K562 (cell line): ENCODE results near the gene FAM20B. TPM values are rescaled to one million over a fixed set of nuclear protein-coding genes. Genes with fewer than 3 reads are reported as not detected.
A peak's percentile ranks its signal among the peaks of the same experiment; 100 is the strongest.

ENCODE experiments used
- ARID1B ChIP-seq: fragments of 450-650 bp; IDR thresholded peaks from 2 replicates; pipeline ENCODE4 v1.6.1; 2016; ENCODE audit warnings: antibody characterized with exemption, mild to moderate bottlenecking, inconsistent platforms
- BCLAF1 ChIP-seq, 2 experiments: fragments of 450-650 bp in 1 of 2; IDR thresholded peaks; 2 replicates each; pipeline ENCODE4 v1.6.1; 2011 to 2017; ENCODE audit warnings: low read depth in 2 of 2, antibody characterized with exemption in 1 of 2, borderline replicate concordance in 1 of 2, low read length in 1 of 2, mild to moderate bottlenecking in 1 of 2, mixed read lengths in 1 of 2; ENCODE audit not compliant: control insufficient read depth in 1 of 2
- EP300 ChIP-seq: IDR thresholded peaks from 2 replicates; pipeline ENCODE4 v1.6.1; 2012; ENCODE audit warnings: low read length, improper control_type of control experiment
- ETS1 ChIP-seq: conservative IDR thresholded peaks from 2 replicates; pipeline ENCODE4 v1.6.1; 2011; ENCODE audit warnings: low read depth, mild to moderate bottlenecking, low read length; ENCODE audit not compliant: control insufficient read depth
- GTF2F1 ChIP-seq: IDR thresholded peaks from 2 replicates; pipeline ENCODE4 v1.6.1; 2011; ENCODE audit warnings: low read depth, low read length, improper control_type of control experiment
- MECOM ChIP-seq: fragments of 250-450 bp; sonication (Bioruptor Pico); IDR thresholded peaks from 2 replicates; pipeline ENCODE4 v1.8.0; 2022; ENCODE audit warnings: inconsistent platforms
- MEF2D ChIP-seq: conservative IDR thresholded peaks from 2 replicates; pipeline ENCODE4 v1.6.1; 2016; ENCODE audit warnings: low read depth, missing genetic modification characterization, missing compliant biosample characterization
- SRSF1 ChIP-seq: fragments of 200-400 bp; formaldehyde crosslinking; IDR thresholded peaks from 2 replicates; pipeline ENCODE4 v1.6.1; 2017; ENCODE audit warnings: mild to moderate bottlenecking, low read depth, low read length, moderate library complexity
- SRSF7 ChIP-seq: fragments of 200-400 bp; formaldehyde crosslinking; optimal IDR thresholded peaks from 2 replicates; pipeline ENCODE3; 2017; ENCODE audit warnings: mild to moderate bottlenecking, low read depth, low read length
- TBP ChIP-seq: optimal IDR thresholded peaks from 2 replicates; pipeline ENCODE3; 2011; ENCODE audit warnings: low read depth, low read length, improper control_type of control experiment
- TEAD1 ChIP-seq, 2 experiments: fragments of 450-650 bp in 1 of 2; sonication (generic) in 1 of 2; formaldehyde crosslinking; IDR thresholded peaks; 2 replicates each; pipeline versions ENCODE4 v1.4.0 to v1.8.0; 2020 to 2022; ENCODE audit warnings: mild to moderate bottlenecking in 2 of 2, missing genetic modification reagents in 1 of 2
- TEAD4 ChIP-seq, 2 experiments: sonication (generic) in 1 of 2; formaldehyde crosslinking in 1 of 2; IDR thresholded peaks; 2 replicates each; pipeline versions ENCODE4 v1.6.1 to v1.8.0; 2012 to 2022; ENCODE audit warnings: borderline replicate concordance in 1 of 2, inconsistent platforms in 1 of 2, low read length in 1 of 2, mild to moderate bottlenecking in 1 of 2, missing genetic modification reagents in 1 of 2
- THRAP3 ChIP-seq: fragments of 450-650 bp; IDR thresholded peaks from 2 replicates; pipeline ENCODE4 v1.6.1; 2016; ENCODE audit warnings: mild to moderate bottlenecking, inconsistent platforms, borderline replicate concordance
- ZBTB17 ChIP-seq: fragments of 450-650 bp; formaldehyde crosslinking; IDR thresholded peaks from 2 replicates; pipeline ENCODE4 v1.4.0; 2020; ENCODE audit warnings: mild to moderate bottlenecking
- ZBTB5 ChIP-seq: fragments of 450-650 bp; IDR thresholded peaks from 2 replicates; pipeline ENCODE4 v1.6.1; 2017; ENCODE audit warnings: antibody characterized with exemption
- ZNF586 ChIP-seq: fragments of 450-650 bp; formaldehyde crosslinking; conservative IDR thresholded peaks from 2 replicates; pipeline ENCODE4 v1.4.0; 2020; ENCODE audit warnings: mild to moderate bottlenecking, moderate library complexity
- ZNF589 ChIP-seq: fragments of 200-800 bp; sonication (Bioruptor generic); IDR thresholded peaks from 2 replicates; pipeline ENCODE4 v1.6.1; 2016; ENCODE audit warnings: low read depth, missing genetic modification characterization, missing compliant biosample characterization
- polyA plus RNA-seq, 8 experiments: library from polyadenylated mRNA; depleted of rRNA in 4 of 8; stranded (reverse) in 5 of 8; unstranded in 3 of 8; fragments of >200 nt; fragmentation: Nextera tagmentation in 2 of 8; fragmentation: Illumina TruSeq in 1 of 8; extraction: Ambion mirVana in 2 of 8; extraction: Trizol in 1 of 8; gene quantifications; 2 replicates each; pipeline versions ENCODE4 v1.2.1 to v1.2.3, GENCODE V29; 2011 to 2014; ENCODE audit warnings: inconsistent platforms in 1 of 8, missing spikeins in 1 of 8
- total RNA-seq, 7 experiments: library from RNA; depleted of rRNA in 6 of 7; stranded (reverse); fragments of >200 nt in 6 of 7; fragmentation: Illumina TruSeq in 2 of 7; extraction: Trizol in 2 of 7; gene quantifications; 2 replicates each; pipeline versions ENCODE4 v1.2.1 to v1.2.3, GENCODE V29; 2011 to 2021; ENCODE audit warnings: low replicate concordance in 1 of 7
- TF ChIP-seq, protein P1 (sequence below): sonication (generic); IDR thresholded peaks from 2 replicates; pipeline ENCODE4 v1.6.1; 2016

The FAM20B gene
- total and polyA plus RNA-seq, 9 of the 15 experiments (the other 6 are each of a cell fraction or from before 2014, with no cell fraction given): 7.2 to 67.5 (median 42.9) TPM

DNA sequence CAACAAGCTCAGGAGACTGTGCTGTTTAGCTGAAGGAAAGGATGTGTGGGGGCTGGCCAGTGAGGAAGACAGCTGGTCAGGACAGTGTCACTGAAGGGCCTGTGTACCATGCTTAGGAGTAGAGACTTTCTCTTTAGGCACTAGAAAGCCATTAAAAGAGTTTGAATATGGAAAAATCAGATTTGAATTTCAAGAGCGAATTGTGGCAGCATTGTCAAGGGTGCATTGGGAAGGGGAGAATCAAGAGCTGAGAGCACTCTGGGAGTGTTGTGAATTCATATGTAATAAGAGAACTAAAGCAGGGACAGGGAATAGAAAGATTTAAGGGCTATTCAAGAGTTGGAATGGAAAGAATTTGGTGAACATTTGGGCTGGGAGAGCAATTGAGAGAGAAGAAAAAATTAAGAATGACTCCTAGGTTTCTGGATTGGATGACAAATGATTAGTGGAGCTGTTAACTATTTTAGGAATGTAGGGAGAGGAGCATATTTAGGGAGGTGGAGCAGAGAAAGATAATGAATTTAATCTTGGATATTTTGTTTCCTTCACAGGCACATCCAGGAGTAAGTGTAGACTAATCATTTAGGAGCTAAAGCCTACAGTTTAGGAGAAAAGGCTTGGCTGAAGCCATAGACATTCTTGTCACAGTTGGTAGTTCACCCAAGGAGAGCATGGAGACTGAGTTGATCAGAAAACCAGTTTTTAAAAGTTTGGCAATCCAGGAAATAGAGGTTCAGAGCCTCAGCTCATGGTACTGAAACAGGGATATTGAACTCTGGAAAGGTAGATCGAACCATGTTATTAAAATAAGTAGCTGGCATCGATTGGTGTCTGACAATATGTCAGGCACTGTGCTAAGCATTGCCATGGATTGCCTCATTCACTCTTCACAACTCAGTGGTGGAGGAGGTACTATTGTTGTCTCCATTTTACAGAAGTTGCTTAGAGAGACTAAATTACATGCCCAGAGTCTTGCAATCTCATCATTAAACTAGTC, 33.1 kb downstream of the FAM20B start (continued):
- no peak for TF ChIP-seq BCLAF1 (IDR thresholded peaks at IDR 0.05; ENCODE audit: borderline replicate concordance in 1 of 2, control insufficient read depth in 1 of 2, low read depth in 2 of 2, low read length in 1 of 2)
- TF ChIP-seq TBP: no peak
- no peak for TF ChIP-seq THRAP3
- peak; percentile 32; the same call in 1 of the 2 replicates for TF ChIP-seq MECOM (CRISPR knock-in tag)
- TF ChIP-seq, protein P1, sequence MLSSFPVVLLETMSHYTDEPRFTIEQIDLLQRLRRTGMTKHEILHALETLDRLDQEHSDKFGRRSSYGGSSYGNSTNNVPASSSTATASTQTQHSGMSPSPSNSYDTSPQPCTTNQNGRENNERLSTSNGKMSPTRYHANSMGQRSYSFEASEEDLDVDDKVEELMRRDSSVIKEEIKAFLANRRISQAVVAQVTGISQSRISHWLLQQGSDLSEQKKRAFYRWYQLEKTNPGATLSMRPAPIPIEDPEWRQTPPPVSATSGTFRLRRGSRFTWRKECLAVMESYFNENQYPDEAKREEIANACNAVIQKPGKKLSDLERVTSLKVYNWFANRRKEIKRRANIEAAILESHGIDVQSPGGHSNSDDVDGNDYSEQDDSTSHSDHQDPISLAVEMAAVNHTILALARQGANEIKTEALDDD: no peak
- peak; percentile 85; the same call in 1 of the 2 replicates for TF ChIP-seq ZNF589
- peak; percentile 60; the same call in 1 of the 2 replicates for TF ChIP-seq ZBTB17 (CRISPR knock-in tag)
- peak; percentile 79; the same call in 1 of the 2 replicates for TF ChIP-seq MEF2D (tag)
- no peak for TF ChIP-seq ZNF586 (CRISPR knock-in tag)
- TF ChIP-seq SRSF1: no peak
- peak; percentile 14; the same call in 1 of the 2 replicates for TF ChIP-seq EP300
- no peak for TF ChIP-seq ETS1
- TF ChIP-seq TEAD4 (IDR thresholded peaks at IDR 0.05; ENCODE audit: low read length): no peak
- no peak for TF ChIP-seq TEAD4 (CRISPR knock-in tag; IDR thresholded peaks at IDR 0.05; ENCODE audit: borderline replicate concordance)
- TF ChIP-seq ARID1B: no peak
- 0 out of 4 replicates have a peak, but pooled peaks of 1 of the 2 experiments have one; percentile 42 for TF ChIP-seq TEAD1 (CRISPR knock-in tag; IDR thresholded peaks at IDR 0.05)
- TF ChIP-seq GTF2F1: no peak
- TF ChIP-seq SRSF7: no peak
- TF ChIP-seq ZBTB5: no peak
